ENCODE measurements around the gene TNFRSF1B. TPM values are rescaled to one million over a fixed set of nuclear protein-coding genes. Genes with fewer than 3 reads are reported as not detected.

The TNFRSF1B gene
- total RNA-seq, 4 donors from 2014 or later: 4.4 to 20.4 (median 9.0) TPM

DNA sequence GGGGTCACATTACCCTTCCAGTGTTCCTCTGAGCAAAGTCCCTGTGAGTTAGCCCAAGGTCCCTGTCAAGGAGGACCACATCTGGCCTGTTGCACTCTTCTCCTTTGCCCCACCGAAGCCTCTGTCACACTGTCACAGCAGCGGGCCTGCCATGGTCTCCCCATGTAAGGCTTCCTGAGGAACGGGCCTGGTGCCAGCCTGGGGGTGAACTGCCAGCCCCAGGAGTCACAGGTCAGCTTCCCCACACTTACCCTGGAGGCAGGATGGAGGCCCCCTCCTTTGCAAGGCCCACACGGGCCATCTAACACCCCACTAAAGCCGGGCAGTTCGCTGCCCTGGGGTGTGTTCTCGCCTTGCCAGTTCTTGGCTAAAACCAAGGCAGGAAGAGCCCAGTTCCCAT lies 14.1 kb downstream of the TNFRSF1B start:
- DNase-seq: no peak
- TF ChIP-seq POLR2A (IDR thresholded peaks at IDR 0.05) (no peak), CTCF (IDR thresholded peaks at IDR 0.05) (no peak)
- no peak overlapping the region for H3K4me3 ChIP-seq (replicated peaks in 1 of 3)
- peaks cover 5 to 55% of the 10 kb centered on the region in 2 donors for H3K4me1 ChIP-seq
- intact Hi-C loops (cut with DNase I): no loop called here
- 83 to 96% methylated on average over 6 to 7 of the region's 7 CpGs for WGBS, 2 donors
- peak overlapping the region in 2 of 3 donors; percentile 38 to 54 for H3K27ac ChIP-seq
- H3K36me3 ChIP-seq: no peaks in the 10 kb centered on the region
- H3K9me3 ChIP-seq: no peaks in the 10 kb centered on the region
- H3K27me3 ChIP-seq: no peaks in the 10 kb centered on the region

DNA sequence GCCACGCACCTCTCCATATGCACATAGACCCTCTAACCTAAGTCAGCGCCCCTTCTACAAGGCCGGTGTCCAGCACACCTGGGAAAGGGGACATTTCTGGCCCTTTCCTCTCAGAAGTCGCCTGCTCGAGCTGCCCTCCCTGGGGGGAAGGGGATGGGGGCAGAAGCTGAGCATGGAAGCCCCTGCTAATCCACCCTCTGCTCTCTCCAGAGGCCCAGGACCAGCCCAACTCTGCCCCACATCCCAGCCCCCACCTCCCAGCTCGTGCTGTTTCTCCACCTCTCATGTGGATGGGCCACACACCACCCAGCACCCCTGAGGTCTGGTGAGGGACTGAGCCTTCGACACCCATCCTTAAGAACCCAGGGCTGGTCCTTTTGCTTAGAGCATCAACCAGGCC lies 14.8 kb downstream of the TNFRSF1B start:
- Histone ChIP-seq H3K27ac (no peak overlapping the region), H3K36me3 (no peaks in the 10 kb centered on the region), H3K9me3 (no peaks in the 10 kb centered on the region), H3K4me3 (replicated peaks in 1 of 3) (no peak overlapping the region), H3K4me1 (peaks cover 5 to 59% of the 10 kb centered on the region in 2 donors), H3K27me3 (no peaks in the 10 kb centered on the region)
- intact Hi-C loops (cut with DNase I): no loop called here
- no peak for TF ChIP-seq POLR2A (IDR thresholded peaks at IDR 0.05)
- no peak for TF ChIP-seq CTCF (IDR thresholded peaks at IDR 0.05)
- no peak for DNase-seq
- 95% methylated on average over 7 of the region's 7 CpGs; no CpG with 5 or more reads in 1 of the 2 donors for WGBS, 2 donors

DNA sequence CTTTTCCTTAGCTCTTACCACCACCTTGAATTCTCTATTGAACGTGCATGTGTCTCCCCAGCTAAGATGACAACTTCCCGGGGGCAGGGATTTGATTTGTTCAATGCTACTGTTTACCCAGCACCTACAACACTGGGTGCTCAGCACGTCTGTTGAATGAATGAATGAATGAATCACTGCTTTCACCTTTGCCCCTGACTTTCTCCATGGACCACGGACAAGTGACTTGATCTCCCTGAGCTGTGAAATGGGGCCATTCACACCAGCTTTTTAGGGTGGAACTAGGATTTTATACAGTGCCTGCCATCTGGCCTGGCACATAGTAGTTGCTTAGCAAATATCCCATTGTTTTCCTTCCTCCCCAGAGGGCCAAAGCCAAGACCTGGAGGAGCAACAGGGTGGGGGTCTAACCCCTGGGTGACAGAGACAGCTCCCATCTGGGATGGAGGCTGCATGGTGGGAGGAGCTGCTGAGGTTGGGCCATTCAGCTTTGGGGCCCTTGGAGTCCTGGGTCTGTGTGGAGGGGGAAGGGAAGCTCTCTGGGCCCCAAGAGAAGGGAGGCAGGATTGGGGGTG lies 15.7 kb downstream of the TNFRSF1B start:
- Histone ChIP-seq H3K27me3 (no peaks in the 10 kb centered on the region), H3K9me3 (no peaks in the 10 kb centered on the region), H3K4me3 (replicated peaks in 1 of 3) (no peak overlapping the region), H3K4me1 (peaks cover 5 to 54% of the 10 kb centered on the region in 2 donors), H3K36me3 (no peaks in the 10 kb centered on the region), H3K27ac (peak overlapping the region in 1 of 3 donors; percentile 30)
- intact Hi-C loops (cut with DNase I): no loop called here
- TF ChIP-seq POLR2A (IDR thresholded peaks at IDR 0.05) (no peak), CTCF (IDR thresholded peaks at IDR 0.05) (no peak)
- 78 to 82% methylated on average over 4 of the region's 4 CpGs for WGBS, 2 donors
- no peak for DNase-seq

- WGBS, 2 donors: 91 to 96% methylated on average over 7 of the region's 7 CpGs
- DNase-seq: no peak
- intact Hi-C loops (cut with DNase I): no loop called here
- H3K4me1 ChIP-seq: peaks cover 5 to 48% of the 10 kb centered on the region in 2 donors
- no peak overlapping the region for H3K4me3 ChIP-seq (replicated peaks in 1 of 3)
- no peaks in the 10 kb centered on the region for H3K27me3 ChIP-seq
- TF ChIP-seq CTCF (IDR thresholded peaks at IDR 0.05) (no peak), POLR2A (IDR thresholded peaks at IDR 0.05) (no peak)
- H3K9me3 ChIP-seq: no peaks in the 10 kb centered on the region
- H3K36me3 ChIP-seq: no peaks in the 10 kb centered on the region
- peak overlapping the region in 2 of 3 donors; percentile 28 to 60 for H3K27ac ChIP-seq
These were observed 16.5 kb downstream of the TNFRSF1B start for GRCh38 chr1:12183095-12183794.

GRCh38 chr1:12184008-12184681 lies 17.4 kb downstream of the TNFRSF1B start:
- Histone ChIP-seq H3K27me3 (no peaks in the 10 kb centered on the region), H3K4me1 (peaks cover 5 to 41% of the 10 kb centered on the region in 2 donors), H3K9me3 (no peaks in the 10 kb centered on the region), H3K27ac (peak overlapping the region; percentile 57 to 62 (median 60)), H3K36me3 (no peaks in the 10 kb centered on the region), H3K4me3 (replicated peaks in 1 of 3) (no peak overlapping the region)
- TF ChIP-seq CTCF (IDR thresholded peaks at IDR 0.05) (no peak), POLR2A (IDR thresholded peaks at IDR 0.05) (no peak)
- DNase-seq: peak; percentile 32 to 40
- 29 to 39% methylated on average over 2 to 10 of the region's 10 CpGs for WGBS, 2 donors
- intact Hi-C loops (cut with DNase I): no loop called here
